OCI-LY3 (cell line): Measurements from ENCODE around the gene FTCDNL1.

Source experiments
- H2AFZ ChIP-seq: fragments of 200-600, 300-600 bp; shearing (Covaris generic); 2 replicates; pipeline ENCODE4 v1.6.0; 2014; ENCODE audit warnings: antibody characterized with exemption, low read depth, low read length
- H3K27ac ChIP-seq: fragments of 200-600, 300-600 bp; sonication (generic); 2 replicates; pipeline ENCODE4 v1.5.1; 2014; ENCODE audit warnings: mild to moderate bottlenecking, low read length, moderate library complexity, mixed read lengths
- H3K27me3 ChIP-seq: fragments of 200-600, 300-600 bp; sonication (generic); 2 replicates; pipeline ENCODE4 v1.6.1; 2014; ENCODE audit warnings: low read depth, low read length, mixed read lengths
- H3K36me3 ChIP-seq: fragments of 200-600, 300-600 bp; sonication (generic); replicated peaks from 2 replicates; pipeline ENCODE3; 2014; ENCODE audit warnings: low read depth, low read length, mixed read lengths
- H3K4me1 ChIP-seq: fragments of 300-600, 200-600 bp; sonication (generic); 2 replicates; pipeline ENCODE4 v1.6.1; 2014; ENCODE audit warnings: low read length, mixed read lengths
- H3K4me2 ChIP-seq: fragments of 200-600, 300-600 bp; sonication (generic); 2 replicates; pipeline ENCODE4 v1.6.1; 2014; ENCODE audit warnings: low read length, mixed read lengths
- H3K4me3 ChIP-seq: fragments of 300-600, 200-600 bp; sonication (generic); 2 replicates; pipeline ENCODE4 v1.5.1; 2014; ENCODE audit warnings: antibody characterized with exemption, mild to moderate bottlenecking, low read length, moderate library complexity
- H3K79me2 ChIP-seq: fragments of 300-600, 200-600 bp; shearing (Covaris generic); 2 replicates; pipeline ENCODE4 v1.6.1; 2014; ENCODE audit warnings: mild to moderate bottlenecking, low read length, mixed read lengths
- H3K9ac ChIP-seq: fragments of 300-600, 200-600 bp; shearing (Covaris generic); 2 replicates; pipeline ENCODE4 v1.6.0; 2014; ENCODE audit warnings: mild to moderate bottlenecking, low read length, moderate library complexity
- H3K9me3 ChIP-seq: fragments of 200-600, 300-600 bp; shearing (Covaris generic); 2 replicates; pipeline ENCODE4 v1.6.1; 2014; ENCODE audit warnings: low read length, mixed read lengths; ENCODE audit not compliant: insufficient read depth
- H4K20me1 ChIP-seq: fragments of 200-600, 300-600 bp; sonication (generic); 2 replicates; pipeline ENCODE4 v1.6.1; 2016; ENCODE audit warnings: low read length, mixed read lengths; ENCODE audit not compliant: insufficient read depth
- CTCF ChIP-seq: fragments of 200-600, 300-600 bp; sonication (generic); IDR thresholded peaks from 2 replicates; pipeline ENCODE4 v1.5.1; 2014; ENCODE audit warnings: antibody characterized with exemption, low read length, low read depth
- EZH2phosphoT487 ChIP-seq: fragments of 200-600 bp; shearing (Covaris generic); IDR thresholded peaks from 2 replicates; pipeline ENCODE4 v1.6.1; 2018; ENCODE audit warnings: antibody characterized with exemption, mixed run types, low read depth

FTCDNL1 gene

GRCh38 chr2:199734011-199734410 lies 117.0 kb downstream of the FTCDNL1 start:
- H3K9me3 ChIP-seq, result no peaks in the 10 kb centered on the region
- H3K4me2 ChIP-seq, result no peak overlapping the region
- no peak overlapping the region for H3K4me3 ChIP-seq
- no peak overlapping the region for H3K27ac ChIP-seq
- TF ChIP-seq CTCF (no peak), EZH2phosphoT487 (no peak)
- H4K20me1 ChIP-seq, result no peaks in the 10 kb centered on the region
- H3K79me2 ChIP-seq, result no peaks in the 10 kb centered on the region
- H3K4me1 ChIP-seq, result no peaks in the 10 kb centered on the region
- H2AFZ ChIP-seq, result no peak overlapping the region
- H3K27me3 ChIP-seq, result peaks cover 46% of the 10 kb centered on the region
- no peak overlapping the region for H3K9ac ChIP-seq
- H3K36me3 ChIP-seq, result no peaks in the 10 kb centered on the region

GRCh38 chr2:199727801-199728200 lies 123.2 kb downstream of the FTCDNL1 start:
- Histone ChIP-seq H3K9ac (no peak overlapping the region), H3K4me2 (no peak overlapping the region), H3K27me3 (no peaks in the 10 kb centered on the region), H3K4me3 (no peak overlapping the region), H3K9me3 (no peaks in the 10 kb centered on the region), H2AFZ (no peak overlapping the region), H3K4me1 (no peaks in the 10 kb centered on the region), H3K79me2 (no peaks in the 10 kb centered on the region), H3K27ac (no peak overlapping the region), H4K20me1 (no peaks in the 10 kb centered on the region), H3K36me3 (no peaks in the 10 kb centered on the region)
- TF ChIP-seq EZH2phosphoT487 (no peak), CTCF (no peak)

DNA sequence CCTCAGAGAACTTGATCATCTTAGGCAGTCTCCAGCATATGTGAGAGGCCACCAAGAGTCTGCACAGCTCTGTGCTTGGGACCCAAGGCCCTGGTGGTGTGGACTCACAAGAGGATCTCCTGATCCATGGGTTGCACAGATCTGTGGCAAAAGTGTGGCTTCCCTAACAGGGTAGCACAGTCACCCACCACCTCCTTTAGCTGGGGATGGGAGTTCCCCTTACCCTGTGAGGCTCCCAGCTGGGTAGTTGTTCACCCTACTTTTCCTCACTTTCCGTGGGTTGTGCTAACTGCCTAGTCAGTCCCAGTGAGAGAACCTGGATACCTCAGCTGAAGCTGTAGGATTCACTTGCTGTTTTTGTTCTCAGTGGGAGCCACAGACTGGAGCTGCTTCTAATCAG lies 123.7 kb downstream of the FTCDNL1 start:
- H3K4me3 ChIP-seq, result no peak overlapping the region
- TF ChIP-seq CTCF (no peak), EZH2phosphoT487 (no peak)
- H3K36me3 ChIP-seq, result no peaks in the 10 kb centered on the region
- H3K4me1 ChIP-seq, result no peaks in the 10 kb centered on the region
- H3K9ac ChIP-seq, result no peak overlapping the region
- H3K27ac ChIP-seq, result no peak overlapping the region
- no peaks in the 10 kb centered on the region for H4K20me1 ChIP-seq
- H3K9me3 ChIP-seq, result no peaks in the 10 kb centered on the region
- H3K79me2 ChIP-seq, result no peaks in the 10 kb centered on the region
- no peaks in the 10 kb centered on the region for H3K27me3 ChIP-seq
- H3K4me2 ChIP-seq, result no peak overlapping the region
- H2AFZ ChIP-seq, result no peak overlapping the region

GRCh38 chr2:199718074-199718473 lies 132.9 kb downstream of the FTCDNL1 start:
- no peaks in the 10 kb centered on the region for H3K9me3 ChIP-seq
- no peaks in the 10 kb centered on the region for H4K20me1 ChIP-seq
- TF ChIP-seq EZH2phosphoT487, result no peak
- TF ChIP-seq CTCF, result no peak
- H3K4me3 ChIP-seq, result no peak overlapping the region
- no peak overlapping the region for H3K4me2 ChIP-seq
- H3K27ac ChIP-seq, result no peak overlapping the region
- peaks cover 11% of the 10 kb centered on the region for H3K4me1 ChIP-seq
- H3K27me3 ChIP-seq, result no peaks in the 10 kb centered on the region
- no peaks in the 10 kb centered on the region for H3K36me3 ChIP-seq
- no peaks in the 10 kb centered on the region for H3K79me2 ChIP-seq
- no peak overlapping the region for H3K9ac ChIP-seq
- no peak overlapping the region for H2AFZ ChIP-seq
